Psoas muscle (tissue), 8 donors: ENCODE results near the gene TLE2. TPM values are rescaled to one million over a fixed set of nuclear protein-coding genes. Genes with fewer than 3 reads are reported as not detected.

Experiments used
- ATAC-seq, 4 donors: fragments of 200-7000 bp; cut with Tn5 transposase; one replicate each; pipeline ENCODE4 v1.9.1; 2020; ENCODE audit warnings: moderate library complexity in 3 of 4, mild to moderate bottlenecking in 2 of 4
- DNase-seq, 2 donors: peaks; one replicate each; pipeline ENCODE4 v3.0.0-alpha.2; 2020
- H3K27ac ChIP-seq: fragments of 200-600 bp; one replicate; pipeline ENCODE4 v1.8.0; 2022
- H3K27me3 ChIP-seq, 3 donors: fragments of 200-600 bp in 1 of 3; one replicate each; pipeline versions ENCODE4 v1.6.1 to v1.8.0; 2013 to 2022; ENCODE audit warnings: low read length in 2 of 3, mild to moderate bottlenecking in 2 of 3, moderate library complexity in 1 of 3; ENCODE audit not compliant: insufficient read depth in 3 of 3
- H3K36me3 ChIP-seq, 2 donors: fragments of 200-600 bp in 1 of 2; one replicate each; pipeline versions ENCODE4 v1.6.1 to v1.8.0; 2013 to 2022; ENCODE audit warnings: low read depth in 1 of 2, mild to moderate bottlenecking in 1 of 2, moderate library complexity in 1 of 2; ENCODE audit not compliant: insufficient read depth in 1 of 2
- H3K4me1 ChIP-seq: fragments of 200-600 bp; one replicate; pipeline ENCODE4 v1.8.0; 2022
- H3K4me3 ChIP-seq: fragments of 200-600 bp; one replicate; pipeline ENCODE4 v1.8.0; 2022; ENCODE audit warnings: mild to moderate bottlenecking
- H3K9me3 ChIP-seq: fragments of 200-600 bp; one replicate; pipeline ENCODE4 v1.8.0; 2022
- CTCF ChIP-seq: fragments of 200-600 bp; IDR thresholded peaks from one replicate; pipeline ENCODE4 v1.8.0; 2022; ENCODE audit warnings: antibody characterized with exemption
- WGBS, 3 donors: extraction: QIAGEN DNeasy Blood & Tissue Kit; methylation state at CpG; one replicate each; pipeline versions ENCODE4 v1.1.6 to v1.1.7; 2013; 5-methylcytosine and 5-hydroxymethylcytosine counted together
- intact Hi-C, 2 donors: fragments of 100-400 bp; cut with DNase I; formaldehyde crosslinking; loops; one replicate each; pipeline versions ENCODE4 v1.11.0 to v1.14.2; 2022
- polyA plus RNA-seq, 3 donors: library from polyadenylated mRNA; stranded (reverse); fragments of 200-250 nt; gene quantifications; one replicate each; pipeline ENCODE4 v1.2.3, GENCODE V29; 2013
- total RNA-seq, 4 donors: library from RNA; stranded (reverse); fragmentation: NEBNext Ultra II Directional in 2 of 4; extraction: Animal tissue kit (Norgen Biotek cat#: 25700) in 2 of 4; gene quantifications; one replicate each; pipeline versions ENCODE4 v1.2.1 to v1.2.4, GENCODE V29; 2021 to 2023
- donor health status: healthy with polysubstance abuse.
- donor health status: DM: no; HTN: no; CAD: no; lungs with moderate emphysema.
- donor health status: Bipolar disorder and iron deficiency.
- donor health status: healthy.
- donor health status: DM: yes; HTN: yes; CAD: no.
- donor health status: DM: no; HTN: no; CAD: no.
- donor health status: DM: no; HTN: no; CAD: no.
- donor health status: DM: yes; HTN: yes; CAD: no.

TLE2 gene
- total and polyA plus RNA-seq, 7 donors: 23.5 to 42.5 (median 33.6) TPM

DNA sequence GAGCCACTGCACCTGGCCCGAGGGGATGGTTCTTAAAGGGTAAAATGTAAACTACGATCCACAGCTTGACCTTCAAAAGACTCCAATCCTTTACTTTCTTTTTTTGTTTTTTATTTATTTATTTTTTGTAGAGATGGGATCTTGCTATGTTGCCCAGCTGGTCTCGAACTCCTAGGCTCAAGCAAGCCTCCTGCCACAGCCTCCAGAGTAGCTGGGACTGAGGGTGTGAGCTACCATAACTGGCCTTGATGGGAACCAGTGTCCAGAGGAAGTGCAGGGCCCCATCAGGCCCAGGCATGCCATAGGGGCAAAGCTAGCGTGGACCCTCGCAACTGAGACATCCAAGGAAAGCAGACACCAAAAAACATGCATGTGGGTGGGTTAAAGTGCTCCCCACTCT, 66.0 kb downstream of the TLE2 start:
- no peak for ATAC-seq
- no peaks in the 10 kb centered on the region for H3K9me3 ChIP-seq
- H3K36me3 ChIP-seq: no peaks in the 10 kb centered on the region
- H3K27ac ChIP-seq: no peak overlapping the region
- H3K4me1 ChIP-seq: peaks cover under 1% of the 10 kb centered on the region
- WGBS, 3 donors: 85 to 93% (median 89%) methylated on average over 5 of the region's 5 CpGs
- intact Hi-C loops: no loop called here
- H3K4me3 ChIP-seq: no peak overlapping the region
- TF ChIP-seq CTCF: no peak
- DNase-seq: no peak
- H3K27me3 ChIP-seq: no peaks in the 10 kb centered on the region

- no peak for DNase-seq
- intact Hi-C loops: no loop called here
- Histone ChIP-seq H3K27me3 (no peaks in the 10 kb centered on the region), H3K4me3 (no peak overlapping the region), H3K4me1 (no peaks in the 10 kb centered on the region), H3K9me3 (no peaks in the 10 kb centered on the region), H3K36me3 (no peaks in the 10 kb centered on the region), H3K27ac (no peak overlapping the region)
- TF ChIP-seq CTCF: peak; percentile 73
- WGBS, 3 donors: 22 to 35% (median 33%) methylated on average over 17 of the region's 17 CpGs
- ATAC-seq: peak in 3 of 4 donors; percentile 73 to 85 (median 83)
Measured at GRCh38 chr19:2962018-2962670, 66.9 kb downstream of the TLE2 start.

DNA sequence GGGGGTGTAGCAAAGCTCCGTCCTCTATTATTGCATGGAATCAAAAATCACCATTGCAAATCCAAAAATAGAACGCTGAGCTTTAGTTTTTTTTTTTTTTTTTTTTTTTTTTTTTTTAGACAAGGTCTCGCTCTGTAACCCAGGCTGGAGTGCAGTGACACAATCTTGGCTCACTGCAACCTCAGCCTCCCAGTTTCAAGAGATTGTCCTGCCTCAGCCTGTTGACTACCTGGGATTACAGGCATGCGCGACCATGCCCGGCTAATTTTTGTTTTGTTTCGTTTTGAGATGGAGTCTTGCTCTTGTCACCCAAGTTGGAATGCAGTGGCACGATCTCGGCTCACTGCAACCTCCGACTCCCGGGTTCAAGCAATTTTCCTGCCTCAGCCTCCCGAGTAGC, 69.0 kb downstream of the TLE2 start:
- intact Hi-C loops: no loop called here
- 76 to 83% (median 78%) methylated on average over 11 to 12 of the region's 12 CpGs for WGBS, 3 donors
- TF ChIP-seq CTCF: no peak
- H3K27ac ChIP-seq: no peak overlapping the region
- DNase-seq (no peak), ATAC-seq (no peak)
- H3K36me3 ChIP-seq: no peaks in the 10 kb centered on the region
- H3K4me1 ChIP-seq: no peaks in the 10 kb centered on the region
- no peaks in the 10 kb centered on the region for H3K9me3 ChIP-seq
- H3K4me3 ChIP-seq: no peak overlapping the region
- H3K27me3 ChIP-seq: no peaks in the 10 kb centered on the region

DNA sequence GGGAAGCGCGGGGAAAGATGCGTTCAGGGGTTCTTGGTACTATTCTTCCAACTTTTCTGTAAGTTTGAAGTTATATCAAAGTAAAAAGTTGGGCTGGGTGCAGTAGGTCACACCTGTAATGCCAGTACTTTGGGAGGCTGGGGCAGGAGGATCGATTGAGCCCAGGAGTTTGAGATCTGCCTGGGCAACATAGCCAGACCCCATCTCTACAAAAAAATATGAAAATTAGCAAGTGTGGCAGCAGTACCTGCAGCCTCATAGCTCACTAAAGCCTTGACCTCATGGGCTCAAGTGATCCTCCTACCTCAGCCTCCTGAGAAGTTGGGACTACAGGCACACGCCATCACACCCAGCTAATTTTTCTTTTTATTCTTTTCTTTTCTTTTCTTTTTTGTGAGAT, 71.9 kb downstream of the TLE2 start:
- intact Hi-C loops: loop anchor here in 1 of 2 donors (5.0 kb wide), 1 partner anchor 205 kb away; no protein-coding TSS in a partner anchor
- H3K27ac ChIP-seq: no peak overlapping the region
- no peaks in the 10 kb centered on the region for H3K9me3 ChIP-seq
- no peak overlapping the region for H3K4me3 ChIP-seq
- H3K27me3 ChIP-seq: no peaks in the 10 kb centered on the region
- no peak for ATAC-seq
- WGBS, 3 donors: 87 to 90% (median 89%) methylated on average over 5 of the region's 5 CpGs
- no peaks in the 10 kb centered on the region for H3K36me3 ChIP-seq
- H3K4me1 ChIP-seq: no peaks in the 10 kb centered on the region
- DNase-seq: no peak
- no peak for TF ChIP-seq CTCF

DNA sequence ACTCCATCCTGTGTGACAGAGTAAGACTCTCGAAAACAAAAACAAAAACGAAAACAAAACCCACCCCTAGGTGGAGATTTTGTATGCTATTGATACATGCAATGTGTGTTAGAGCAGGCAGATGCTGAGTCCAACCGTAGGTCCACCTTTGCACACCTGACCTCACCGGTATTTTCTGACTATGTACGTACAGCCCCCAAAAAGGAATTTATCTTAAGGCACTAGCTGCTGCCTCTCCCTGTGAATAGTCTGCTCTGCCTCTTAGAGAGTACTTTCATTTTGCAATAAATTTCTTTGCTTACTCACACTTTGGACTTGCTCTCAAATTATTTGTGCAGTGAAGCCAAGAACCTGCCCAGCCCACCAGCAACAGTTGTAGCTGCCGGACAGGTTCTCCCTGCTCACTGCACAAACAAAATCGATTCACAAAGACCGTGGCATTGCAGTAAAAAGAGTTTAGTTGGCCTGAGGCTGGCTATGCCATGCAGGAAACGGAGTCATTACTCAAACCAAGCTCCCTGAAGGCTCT, 76.1 kb downstream of the TLE2 start:
- Histone ChIP-seq H3K9me3 (no peaks in the 10 kb centered on the region), H3K36me3 (no peaks in the 10 kb centered on the region), H3K27me3 (no peaks in the 10 kb centered on the region), H3K4me3 (no peak overlapping the region), H3K4me1 (peaks cover 10% of the 10 kb centered on the region), H3K27ac (no peak overlapping the region)
- 37 to 49% (median 41%) methylated on average over 9 of the region's 9 CpGs for WGBS, 3 donors
- ATAC-seq (no peak), DNase-seq (no peak)
- intact Hi-C loops: loop anchor here (5.0 kb wide), 3 partner anchors 154 to 229 kb away; no protein-coding TSS in a partner anchor
- no peak for TF ChIP-seq CTCF
